Measurements from ENCODE around the gene LPCAT3. TPM values are rescaled to one million over a fixed set of nuclear protein-coding genes. Genes with fewer than 3 reads are reported as not detected.

Gene LPCAT3
- total and polyA plus RNA-seq, 4 donors, result 41.9 to 96.5 (median 77.0) TPM

GRCh38 chr12:6936636-6937480 is 81.4 kb downstream of the LPCAT3 start:
- Histone ChIP-seq H3K9ac (ENCODE audit: low read depth in 1 of 2, low read length in 2 of 2) (peak overlapping the region; percentile 17 to 91), H3K9me3 (ENCODE audit: control insufficient read depth in 4 of 4, low read length in 3 of 4) (no peaks in the 10 kb centered on the region), H3K4me1 (ENCODE audit: control insufficient read depth in 4 of 4, insufficient read depth in 4 of 4, low read length in 3 of 4) (peaks cover 11 to 38% (median 19%) of the 10 kb centered on the region in 4 donors), H3K27me3 (ENCODE audit: control insufficient read depth in 4 of 4, insufficient read depth in 4 of 4, low read length in 3 of 4) (no peaks in the 10 kb centered on the region), H3K4me3 (ENCODE audit: low read depth in 1 of 3, low read length in 3 of 3) (peak overlapping the region in 2 of 3 donors; percentile 29 to 66), H3K36me3 (ENCODE audit: control insufficient read depth in 4 of 4, insufficient read depth in 3 of 4, low read depth in 1 of 4, low read length in 3 of 4) (peaks cover 0 to 14% (median 7%) of the 10 kb centered on the region in 4 donors), H3K27ac (ENCODE audit: low read depth in 1 of 2, low read length in 2 of 2) (peak overlapping the region; percentile 91 to 96)
- 41% methylated on average over 36 of the region's 36 CpGs for WGBS
- DNase-seq (ENCODE audit: low spot score), result no peak
- TF ChIP-seq SP1 (IDR thresholded peaks at IDR 0.05) (no peak), YY1 (IDR thresholded peaks at IDR 0.05) (no peak), RAD21 (IDR thresholded peaks at IDR 0.05) (no peak), ATF3 (IDR thresholded peaks at IDR 0.05) (no peak), ZBTB33 (IDR thresholded peaks at IDR 0.05) (no peak)

DNA sequence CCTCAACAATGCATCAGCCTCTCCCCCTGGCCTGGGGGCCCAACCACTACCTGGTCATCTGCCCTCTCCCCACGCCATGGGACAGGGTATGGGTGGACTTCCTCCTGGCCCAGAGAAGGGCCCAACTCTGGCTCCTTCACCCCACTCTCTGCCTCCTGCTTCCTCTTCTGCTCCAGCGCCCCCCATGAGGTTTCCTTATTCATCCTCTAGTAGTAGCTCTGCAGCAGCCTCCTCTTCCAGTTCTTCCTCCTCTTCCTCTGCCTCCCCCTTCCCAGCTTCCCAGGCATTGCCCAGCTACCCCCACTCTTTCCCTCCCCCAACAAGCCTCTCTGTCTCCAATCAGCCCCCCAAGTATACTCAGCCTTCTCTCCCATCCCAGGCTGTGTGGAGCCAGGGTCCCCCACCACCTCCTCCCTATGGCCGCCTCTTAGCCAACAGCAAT is 82.1 kb downstream of the LPCAT3 start:
- Histone ChIP-seq H3K4me1 (ENCODE audit: control insufficient read depth in 4 of 4, insufficient read depth in 4 of 4, low read length in 3 of 4) (peaks cover 9 to 33% (median 15%) of the 10 kb centered on the region in 4 donors), H3K27ac (ENCODE audit: low read depth in 1 of 2, low read length in 2 of 2) (no peak overlapping the region)

More for the DNA sequence above, 82.1 kb downstream of the LPCAT3 start:
- Histone ChIP-seq H3K9ac (ENCODE audit: low read depth in 1 of 2, low read length in 2 of 2) (no peak overlapping the region), H3K36me3 (ENCODE audit: control insufficient read depth in 4 of 4, insufficient read depth in 3 of 4, low read depth in 1 of 4, low read length in 3 of 4) (peaks cover 0 to 14% (median 7%) of the 10 kb centered on the region in 4 donors), H3K4me3 (ENCODE audit: low read depth in 1 of 3, low read length in 3 of 3) (no peak overlapping the region), H3K27me3 (ENCODE audit: control insufficient read depth in 4 of 4, insufficient read depth in 4 of 4, low read length in 3 of 4) (no peaks in the 10 kb centered on the region), H3K9me3 (ENCODE audit: control insufficient read depth in 4 of 4, low read length in 3 of 4) (no peaks in the 10 kb centered on the region)
- DNase-seq (ENCODE audit: low spot score), result no peak
- 89% methylated on average over 3 of the region's 3 CpGs for WGBS
- TF ChIP-seq HNF4A (conservative IDR thresholded peaks at IDR 0.05), result no peak
- no peak for TF ChIP-seq TAF1 (conservative IDR thresholded peaks at IDR 0.05)
- TF ChIP-seq FOXA2 (IDR thresholded peaks at IDR 0.05), result no peak
- TF ChIP-seq NR2F2 (IDR thresholded peaks at IDR 0.05), result no peak
- no peak for TF ChIP-seq YY1 (IDR thresholded peaks at IDR 0.05)
- no peak for TF ChIP-seq GABPA (IDR thresholded peaks at IDR 0.05 in 1 of 2, conservative IDR thresholded peaks at IDR 0.05 in 1 of 2)
- no peak for TF ChIP-seq EGR1 (IDR thresholded peaks at IDR 0.05; ENCODE audit: low read depth in 2 of 2)
- TF ChIP-seq, protein P1, sequence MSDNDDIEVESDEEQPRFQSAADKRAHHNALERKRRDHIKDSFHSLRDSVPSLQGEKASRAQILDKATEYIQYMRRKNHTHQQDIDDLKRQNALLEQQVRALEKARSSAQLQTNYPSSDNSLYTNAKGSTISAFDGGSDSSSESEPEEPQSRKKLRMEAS (IDR thresholded peaks at IDR 0.05), result no peak
- no peak for TF ChIP-seq ZBTB33 (IDR thresholded peaks at IDR 0.05)
- TF ChIP-seq, protein P2, sequence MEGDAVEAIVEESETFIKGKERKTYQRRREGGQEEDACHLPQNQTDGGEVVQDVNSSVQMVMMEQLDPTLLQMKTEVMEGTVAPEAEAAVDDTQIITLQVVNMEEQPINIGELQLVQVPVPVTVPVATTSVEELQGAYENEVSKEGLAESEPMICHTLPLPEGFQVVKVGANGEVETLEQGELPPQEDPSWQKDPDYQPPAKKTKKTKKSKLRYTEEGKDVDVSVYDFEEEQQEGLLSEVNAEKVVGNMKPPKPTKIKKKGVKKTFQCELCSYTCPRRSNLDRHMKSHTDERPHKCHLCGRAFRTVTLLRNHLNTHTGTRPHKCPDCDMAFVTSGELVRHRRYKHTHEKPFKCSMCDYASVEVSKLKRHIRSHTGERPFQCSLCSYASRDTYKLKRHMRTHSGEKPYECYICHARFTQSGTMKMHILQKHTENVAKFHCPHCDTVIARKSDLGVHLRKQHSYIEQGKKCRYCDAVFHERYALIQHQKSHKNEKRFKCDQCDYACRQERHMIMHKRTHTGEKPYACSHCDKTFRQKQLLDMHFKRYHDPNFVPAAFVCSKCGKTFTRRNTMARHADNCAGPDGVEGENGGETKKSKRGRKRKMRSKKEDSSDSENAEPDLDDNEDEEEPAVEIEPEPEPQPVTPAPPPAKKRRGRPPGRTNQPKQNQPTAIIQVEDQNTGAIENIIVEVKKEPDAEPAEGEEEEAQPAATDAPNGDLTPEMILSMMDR (IDR thresholded peaks at IDR 0.05; ENCODE audit: low read depth, low read length, missing input control), result no peak
- TF ChIP-seq RXRA (IDR thresholded peaks at IDR 0.05), result no peak
- TF ChIP-seq RAD21 (IDR thresholded peaks at IDR 0.05), result no peak
- TF ChIP-seq JUND (IDR thresholded peaks at IDR 0.05), result no peak
- no peak for TF ChIP-seq SP1 (IDR thresholded peaks at IDR 0.05)
- TF ChIP-seq, protein P3, sequence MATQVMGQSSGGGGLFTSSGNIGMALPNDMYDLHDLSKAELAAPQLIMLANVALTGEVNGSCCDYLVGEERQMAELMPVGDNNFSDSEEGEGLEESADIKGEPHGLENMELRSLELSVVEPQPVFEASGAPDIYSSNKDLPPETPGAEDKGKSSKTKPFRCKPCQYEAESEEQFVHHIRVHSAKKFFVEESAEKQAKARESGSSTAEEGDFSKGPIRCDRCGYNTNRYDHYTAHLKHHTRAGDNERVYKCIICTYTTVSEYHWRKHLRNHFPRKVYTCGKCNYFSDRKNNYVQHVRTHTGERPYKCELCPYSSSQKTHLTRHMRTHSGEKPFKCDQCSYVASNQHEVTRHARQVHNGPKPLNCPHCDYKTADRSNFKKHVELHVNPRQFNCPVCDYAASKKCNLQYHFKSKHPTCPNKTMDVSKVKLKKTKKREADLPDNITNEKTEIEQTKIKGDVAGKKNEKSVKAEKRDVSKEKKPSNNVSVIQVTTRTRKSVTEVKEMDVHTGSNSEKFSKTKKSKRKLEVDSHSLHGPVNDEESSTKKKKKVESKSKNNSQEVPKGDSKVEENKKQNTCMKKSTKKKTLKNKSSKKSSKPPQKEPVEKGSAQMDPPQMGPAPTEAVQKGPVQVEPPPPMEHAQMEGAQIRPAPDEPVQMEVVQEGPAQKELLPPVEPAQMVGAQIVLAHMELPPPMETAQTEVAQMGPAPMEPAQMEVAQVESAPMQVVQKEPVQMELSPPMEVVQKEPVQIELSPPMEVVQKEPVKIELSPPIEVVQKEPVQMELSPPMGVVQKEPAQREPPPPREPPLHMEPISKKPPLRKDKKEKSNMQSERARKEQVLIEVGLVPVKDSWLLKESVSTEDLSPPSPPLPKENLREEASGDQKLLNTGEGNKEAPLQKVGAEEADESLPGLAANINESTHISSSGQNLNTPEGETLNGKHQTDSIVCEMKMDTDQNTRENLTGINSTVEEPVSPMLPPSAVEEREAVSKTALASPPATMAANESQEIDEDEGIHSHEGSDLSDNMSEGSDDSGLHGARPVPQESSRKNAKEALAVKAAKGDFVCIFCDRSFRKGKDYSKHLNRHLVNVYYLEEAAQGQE (IDR thresholded peaks at IDR 0.05), result no peak

Measured in liver (tissue), 9 donors.